ENCODE data around the gene CLBA1.

GRCh38 chr14:105034315-105035039 is 48.9 kb downstream of the CLBA1 start:
- no peak for TF ChIP-seq CTCF (IDR thresholded peaks at IDR 0.05 in 2 of 3, conservative IDR thresholded peaks at IDR 0.05 in 1 of 3; ENCODE audit: borderline replicate concordance in 1 of 3, insufficient read depth in 1 of 3, low read depth in 2 of 3, low read length in 2 of 3)
- no peak for TF ChIP-seq EZH2 (IDR thresholded peaks at IDR 0.05)
- TF ChIP-seq CBX3 (IDR thresholded peaks at IDR 0.05; ENCODE audit: low read depth): no peak
- no peak for TF ChIP-seq POLR2A (IDR thresholded peaks at IDR 0.05; ENCODE audit: borderline replicate concordance, extremely low read depth, insufficient read depth, insufficient read length)
- TF ChIP-seq YY1 (IDR thresholded peaks at IDR 0.05; ENCODE audit: extremely low read depth, insufficient replicate concordance, low read depth, low read length): no peak
- no peak for TF ChIP-seq CEBPB (IDR thresholded peaks at IDR 0.05; ENCODE audit: low read depth)
- TF ChIP-seq ZBTB33 (IDR thresholded peaks at IDR 0.05; ENCODE audit: extremely low read depth, insufficient replicate concordance, low read length): no peak
- TF ChIP-seq JUND (IDR thresholded peaks at IDR 0.05): no peak
- no peak for TF ChIP-seq EZH2phosphoT487 (IDR thresholded peaks at IDR 0.05; ENCODE audit: borderline replicate concordance)
- TF ChIP-seq ELF1 (IDR thresholded peaks at IDR 0.05; ENCODE audit: borderline replicate concordance, low read depth): no peak
- no peak for TF ChIP-seq SP1 (IDR thresholded peaks at IDR 0.05; ENCODE audit: low read depth)
- TF ChIP-seq POLR2AphosphoS5 (IDR thresholded peaks at IDR 0.05; ENCODE audit: low read depth, low read length): no peak
- TF ChIP-seq FOSL1 (IDR thresholded peaks at IDR 0.05; ENCODE audit: low read depth): no peak

Data from HCT116 (cell line).